Activated CD4-positive, CD25-positive, alpha-beta regulatory T cell (primary cell): ENCODE results near the gene IL5RA.

ENCODE experiments used
- DNase-seq, 4 experiments: peaks; one replicate each; lab custom pipeline; 2025; lab: John Stamatoyannopoulos, UW

IL5RA gene

GRCh38 chr3:3066378-3066777, 43.8 kb downstream of the IL5RA start:
- no peak for DNase-seq

GRCh38 chr3:3065876-3066275, 44.3 kb downstream of the IL5RA start:
- no peak for DNase-seq

- no peak for DNase-seq
These were observed 45.9 kb downstream of the IL5RA start for GRCh38 chr3:3064297-3064696.

GRCh38 chr3:3059645-3060044, 50.5 kb downstream of the IL5RA start:
- DNase-seq, result no peak

- no peak for DNase-seq
These were observed 56.2 kb downstream of the IL5RA start for GRCh38 chr3:3053974-3054373.

GRCh38 chr3:3038201-3038991, 71.8 kb downstream of the IL5RA start:
- DNase-seq, result no peak

- no peak for DNase-seq
These were observed 73.0 kb downstream of the IL5RA start for GRCh38 chr3:3037156-3037555.

GRCh38 chr3:3031326-3031725, 78.8 kb downstream of the IL5RA start:
- no peak for DNase-seq

- DNase-seq, result no peak
These were observed 82.1 kb downstream of the IL5RA start for GRCh38 chr3:3027976-3028567.

GRCh38 chr3:3023111-3023745, 86.9 kb downstream of the IL5RA start:
- no peak for DNase-seq

GRCh38 chr3:3020209-3020608, 90.0 kb downstream of the IL5RA start:
- DNase-seq, result no peak
